Keratinocyte (primary cell): ENCODE data around the gene JAM3. TPM values are rescaled to one million over a fixed set of nuclear protein-coding genes. Genes with fewer than 3 reads are reported as not detected.

Source experiments
- DNase-seq: peaks from one replicate; pipeline ENCODE4 v3.0.0-alpha.2; 2011; ENCODE audit warnings: low read depth, missing footprints, low spot score
- FAIRE-seq: peaks from 2 replicates; lab custom pipeline; 2011; peaks lifted over from hg19 to GRCh38; lab: Jason Lieb, UNC
- H2AFZ ChIP-seq: 2 replicates; pipeline ENCODE4 v1.6.0; 2012; ENCODE audit warnings: low read length, control low read depth, inconsistent platforms; ENCODE audit not compliant: control insufficient read depth
- H3K27ac ChIP-seq: 2 replicates; pipeline ENCODE4 v1.5.1; 2011; ENCODE audit warnings: low read length; ENCODE audit not compliant: control insufficient read depth, insufficient read depth
- H3K27me3 ChIP-seq: 3 replicates; pipeline ENCODE4 v1.6.0; 2011; ENCODE audit warnings: low read length; ENCODE audit not compliant: control insufficient read depth, insufficient read depth; ENCODE audit errors: extremely low read depth
- H3K36me3 ChIP-seq, 2 experiments: 2 replicates in 1 of 2; 3 replicates in 1 of 2; pipeline ENCODE4 v1.5.1; 2011; ENCODE audit warnings: low read length in 2 of 2, mild to moderate bottlenecking in 1 of 2; ENCODE audit not compliant: control insufficient read depth in 2 of 2, insufficient read depth in 2 of 2; ENCODE audit errors: extremely low read depth in 1 of 2
- H3K4me1 ChIP-seq: 3 replicates; pipeline ENCODE4 v1.5.1; 2011; ENCODE audit warnings: low read length; ENCODE audit not compliant: control insufficient read depth, insufficient read depth; ENCODE audit errors: extremely low read depth
- H3K4me2 ChIP-seq: 3 replicates; pipeline ENCODE4 v1.6.0; 2011; ENCODE audit warnings: low read depth, low read length; ENCODE audit not compliant: control insufficient read depth, insufficient read depth; ENCODE audit errors: extremely low read depth
- H3K4me3 ChIP-seq, 3 experiments: fragments of 200-600 bp in 1 of 3; sonication (generic) in 1 of 3; 2 replicates in 2 of 3; 3 replicates in 1 of 3; pipeline ENCODE4 v1.5.1; 2011 to 2016; ENCODE audit warnings: low read length in 3 of 3, mild to moderate bottlenecking in 3 of 3, control low read depth in 2 of 3, inconsistent platforms in 1 of 3, low read depth in 1 of 3, mixed read lengths in 1 of 3, mixed run types in 1 of 3, moderate library complexity in 1 of 3; ENCODE audit not compliant: control insufficient read depth in 2 of 3, insufficient read depth in 2 of 3; ENCODE audit errors: extremely low read depth in 1 of 3
- H3K79me2 ChIP-seq: 2 replicates; pipeline ENCODE4 v1.6.0; 2012; ENCODE audit warnings: low read length; ENCODE audit not compliant: control insufficient read depth, insufficient read depth
- H3K9ac ChIP-seq: 3 replicates; pipeline ENCODE4 v1.6.0; 2011; ENCODE audit warnings: low read length; ENCODE audit not compliant: control insufficient read depth, insufficient read depth; ENCODE audit errors: extremely low read depth
- H3K9me1 ChIP-seq: 3 replicates; pipeline ENCODE4 v1.6.0; 2011; ENCODE audit warnings: low read length; ENCODE audit not compliant: control insufficient read depth, insufficient read depth; ENCODE audit errors: extremely low read depth
- H3K9me3 ChIP-seq: 2 replicates; pipeline ENCODE4 v1.5.1; 2012; ENCODE audit warnings: low read depth, low read length; ENCODE audit not compliant: control insufficient read depth
- H4K20me1 ChIP-seq: 3 replicates; pipeline ENCODE4 v1.6.0; 2011; ENCODE audit warnings: low read length; ENCODE audit not compliant: control insufficient read depth, insufficient read depth; ENCODE audit errors: extremely low read depth
- CTCF ChIP-seq, 3 experiments: IDR thresholded peaks in 1 of 3; conservative IDR thresholded peaks in 1 of 3; optimal IDR thresholded peaks in 1 of 3; 2 replicates in 2 of 3; 3 replicates in 1 of 3; pipeline versions ENCODE3 to v1.5.1; 2011; ENCODE audit warnings: low read length in 3 of 3, mild to moderate bottlenecking in 3 of 3, moderate library complexity in 2 of 3, control low read depth in 1 of 3, inconsistent platforms in 1 of 3; ENCODE audit not compliant: insufficient read depth in 2 of 3; ENCODE audit errors: extremely low read depth in 1 of 3
- EZH2 ChIP-seq: IDR thresholded peaks from one replicate; pipeline ENCODE4 v1.6.1; 2012; ENCODE audit warnings: inconsistent platforms, mild to moderate bottlenecking, low read length, moderate library complexity
- dilution Hi-C: fragments of 300-500 bp; cut with MboI; formaldehyde crosslinking; loops from one replicate; pipeline ENCODE4 v1.7.0; 2020; ENCODE audit warnings: low sequenced_read_pairs; ENCODE audit not compliant: extremely low pct_ligation_motif_present
- polyA plus RNA-seq, 5 experiments: library from polyadenylated mRNA; depleted of rRNA in 3 of 5; stranded (reverse) in 3 of 5; stranded (forward) in 1 of 5; unstranded in 1 of 5; fragments of >200 nt; gene quantifications; 1 replicate in 1 of 5; 2 replicates in 3 of 5; 3 replicates in 1 of 5; pipeline versions ENCODE4 v1.2.1 to v1.2.3, GENCODE V29; 2011 to 2012; ENCODE audit warnings: missing spikeins in 2 of 5, low read depth in 1 of 5, low replicate concordance in 1 of 5

The JAM3 gene
- polyA plus RNA-seq, 1 donor (not counting 4 experiments of a cell fraction or from before 2014, with no cell fraction given) = 11.4 TPM

- Histone ChIP-seq H3K36me3 (no peaks in the 10 kb centered on the region), H3K9ac (no peak overlapping the region), H3K27me3 (no peaks in the 10 kb centered on the region), H4K20me1 (no peaks in the 10 kb centered on the region), H3K4me1 (peaks cover 2% of the 10 kb centered on the region), H3K27ac (no peak overlapping the region), H3K4me3 (no peak overlapping the region), H3K4me2 (no peak overlapping the region), H3K79me2 (no peaks in the 10 kb centered on the region), H2AFZ (no peak overlapping the region), H3K9me3 (no peaks in the 10 kb centered on the region), H3K9me1 (no peaks in the 10 kb centered on the region)
- dilution Hi-C loops = no loop called here
- no peak for FAIRE-seq
- TF ChIP-seq EZH2 (no peak), CTCF (optimal IDR thresholded peaks at IDR 0.05 in 1 of 3, IDR thresholded peaks at IDR 0.05 in 1 of 3, conservative IDR thresholded peaks at IDR 0.05 in 1 of 3; ENCODE audit: extremely low read depth in 1 of 3, insufficient read depth in 2 of 3, low read length in 3 of 3) (no peak)
- DNase-seq = no peak
Measured at GRCh38 chr11:134052988-134053945, 15.6 kb upstream of the JAM3 start.

- Histone ChIP-seq H3K79me2 (no peaks in the 10 kb centered on the region), H3K36me3 (no peaks in the 10 kb centered on the region), H4K20me1 (no peaks in the 10 kb centered on the region), H3K9ac (no peak overlapping the region), H2AFZ (no peak overlapping the region), H3K4me1 (peaks cover 2% of the 10 kb centered on the region), H3K27ac (no peak overlapping the region), H3K9me1 (no peaks in the 10 kb centered on the region), H3K4me3 (no peak overlapping the region), H3K9me3 (no peaks in the 10 kb centered on the region), H3K27me3 (no peaks in the 10 kb centered on the region), H3K4me2 (no peak overlapping the region)
- DNase-seq (no peak), FAIRE-seq (no peak)
- dilution Hi-C loops = no loop called here
- TF ChIP-seq CTCF (optimal IDR thresholded peaks at IDR 0.05 in 1 of 3, IDR thresholded peaks at IDR 0.05 in 1 of 3, conservative IDR thresholded peaks at IDR 0.05 in 1 of 3; ENCODE audit: extremely low read depth in 1 of 3, insufficient read depth in 2 of 3, low read length in 3 of 3) (no peak), EZH2 (no peak)
Measured at GRCh38 chr11:134055029-134055428, 13.8 kb upstream of the JAM3 start.
